Astrocyte of the cerebellum (primary cell): ENCODE measurements around the gene SMG6.
"Not testable (repeated sequence)": the region's sequence is repeated elsewhere in the genome, so short reads cannot be mapped to it uniquely, and the experiment has no call there.

Experiments
- DNase-seq: peaks from one replicate; pipeline ENCODE4 v3.0.0-alpha.2; 2011; ENCODE audit warnings: low read depth
- H3K4me3 ChIP-seq: 2 replicates; pipeline ENCODE4 v1.5.1; 2011; ENCODE audit warnings: mild to moderate bottlenecking, low read depth, low read length, moderate library complexity
- in situ Hi-C: cut with HindIII; loops from 2 replicates; pipeline ENCODE4 v1.10.0; 2017; ENCODE audit warnings: low sequenced_read_pairs
- TF ChIP-seq, protein P1 (sequence below): IDR thresholded peaks from 2 replicates; pipeline ENCODE4 v1.5.1; 2012; ENCODE audit warnings: low read length, low read depth, moderate library complexity, mild to moderate bottlenecking; ENCODE audit errors: missing control alignments

The SMG6 gene

GRCh38 chr17:2171702-2172076, 131.9 kb downstream of the SMG6 start:
- no peak overlapping the region for H3K4me3 ChIP-seq
- in situ Hi-C loops = loop anchor here (10.0 kb wide), 1 partner anchor 107 kb away; no protein-coding TSS in a partner anchor
- TF ChIP-seq, protein P1, sequence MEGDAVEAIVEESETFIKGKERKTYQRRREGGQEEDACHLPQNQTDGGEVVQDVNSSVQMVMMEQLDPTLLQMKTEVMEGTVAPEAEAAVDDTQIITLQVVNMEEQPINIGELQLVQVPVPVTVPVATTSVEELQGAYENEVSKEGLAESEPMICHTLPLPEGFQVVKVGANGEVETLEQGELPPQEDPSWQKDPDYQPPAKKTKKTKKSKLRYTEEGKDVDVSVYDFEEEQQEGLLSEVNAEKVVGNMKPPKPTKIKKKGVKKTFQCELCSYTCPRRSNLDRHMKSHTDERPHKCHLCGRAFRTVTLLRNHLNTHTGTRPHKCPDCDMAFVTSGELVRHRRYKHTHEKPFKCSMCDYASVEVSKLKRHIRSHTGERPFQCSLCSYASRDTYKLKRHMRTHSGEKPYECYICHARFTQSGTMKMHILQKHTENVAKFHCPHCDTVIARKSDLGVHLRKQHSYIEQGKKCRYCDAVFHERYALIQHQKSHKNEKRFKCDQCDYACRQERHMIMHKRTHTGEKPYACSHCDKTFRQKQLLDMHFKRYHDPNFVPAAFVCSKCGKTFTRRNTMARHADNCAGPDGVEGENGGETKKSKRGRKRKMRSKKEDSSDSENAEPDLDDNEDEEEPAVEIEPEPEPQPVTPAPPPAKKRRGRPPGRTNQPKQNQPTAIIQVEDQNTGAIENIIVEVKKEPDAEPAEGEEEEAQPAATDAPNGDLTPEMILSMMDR = no peak
- DNase-seq = no peak

DNA sequence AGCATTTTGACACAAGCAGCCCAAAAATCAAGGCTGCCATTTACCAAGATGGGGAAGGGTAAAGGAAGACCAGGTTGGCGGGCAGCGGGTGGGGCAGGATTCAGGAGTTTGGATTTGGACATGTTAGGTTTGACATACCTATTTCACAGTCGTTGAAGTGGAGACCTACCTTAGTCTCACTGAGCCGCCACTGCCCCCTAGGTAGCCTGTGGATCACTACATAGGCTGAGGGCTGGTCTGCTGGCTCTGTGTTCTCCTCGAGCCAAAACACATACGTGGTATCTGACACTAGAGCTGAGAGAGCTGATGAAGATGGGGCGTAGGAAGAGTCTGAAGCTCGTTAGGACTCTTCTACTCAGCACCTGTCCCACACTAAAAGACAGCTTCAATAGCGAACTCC, 133.6 kb downstream of the SMG6 start:
- in situ Hi-C loops = loop anchor here (10.0 kb wide), 1 partner anchor 105 kb away; no protein-coding TSS in a partner anchor
- H3K4me3 ChIP-seq = no peak overlapping the region
- TF ChIP-seq, protein P1 = no peak
- no peak for DNase-seq

- in situ Hi-C loops, DNase-seq: not testable (repeated sequence)
These were observed 137.9 kb downstream of the SMG6 start for GRCh38 chr17:2165723-2166122.

GRCh38 chr17:2158396-2158780, 145.2 kb downstream of the SMG6 start:
- no peak overlapping the region for H3K4me3 ChIP-seq
- DNase-seq = no peak
- TF ChIP-seq, protein P1 = no peak
- in situ Hi-C loops = no loop called here

More at GRCh38 chr17:2165723-2166122, 137.9 kb downstream of the SMG6 start:
- H3K4me3 ChIP-seq = not testable (repeated sequence)

DNA sequence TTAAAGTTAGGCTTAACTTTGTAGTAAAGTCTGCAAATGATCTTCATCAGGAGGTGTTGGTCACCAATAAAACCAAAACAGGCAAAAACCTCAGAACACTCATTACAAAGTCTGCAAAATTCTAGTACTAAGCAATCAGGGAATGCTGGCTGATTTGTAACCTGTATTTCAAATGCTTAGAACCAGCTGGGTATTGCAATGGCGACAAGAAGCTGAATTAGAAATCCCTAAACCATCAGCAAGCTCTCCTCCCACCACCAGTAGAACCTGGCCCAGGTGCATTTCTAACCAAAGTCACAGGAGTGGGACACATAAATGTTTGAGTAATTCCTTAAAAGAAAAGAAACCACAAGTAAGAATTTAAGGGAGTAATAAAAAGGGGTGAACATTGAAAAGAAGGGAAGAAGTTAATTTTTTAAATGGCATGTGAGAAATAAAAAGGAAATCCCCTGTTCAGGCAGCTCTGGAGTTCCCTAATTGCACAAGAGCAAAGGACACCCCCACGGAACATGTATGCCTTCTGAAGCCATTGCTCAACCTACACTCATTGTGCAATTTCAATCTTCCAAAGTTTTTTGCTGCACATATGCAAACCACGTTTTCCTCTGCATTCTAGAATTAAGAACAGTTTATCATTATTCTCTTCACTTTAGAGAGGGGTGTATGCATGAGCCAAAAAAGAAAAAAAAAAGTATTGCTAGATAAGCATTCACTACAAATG, 145.8 kb downstream of the SMG6 start:
- DNase-seq = no peak
- in situ Hi-C loops = no loop called here
- TF ChIP-seq, protein P1 = no peak
- no peak overlapping the region for H3K4me3 ChIP-seq

- H3K4me3 ChIP-seq = no peak overlapping the region
- in situ Hi-C loops = no loop called here
- DNase-seq = no peak
- TF ChIP-seq, protein P1 = no peak
These were observed 146.5 kb downstream of the SMG6 start for GRCh38 chr17:2157081-2157480.

DNA sequence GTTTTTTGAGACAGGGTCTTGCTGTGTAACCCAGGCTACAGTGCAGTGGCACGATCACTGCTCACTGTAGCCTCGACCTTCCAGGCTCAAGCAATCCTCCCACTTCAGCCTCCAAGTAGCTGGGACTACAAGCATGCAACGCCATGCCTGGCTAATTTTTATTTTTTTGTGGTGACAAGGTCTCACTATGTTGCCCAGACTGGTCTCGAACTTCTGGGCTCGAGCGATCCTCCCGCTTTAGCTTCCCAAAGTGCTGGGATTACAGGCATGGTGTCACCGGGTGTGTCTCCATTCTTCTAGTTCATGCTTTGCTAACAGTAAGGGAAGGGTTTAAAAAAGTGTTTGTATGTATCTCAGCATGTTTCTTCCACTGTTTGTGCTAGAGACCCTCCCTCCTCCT, 146.9 kb downstream of the SMG6 start:
- no peak for DNase-seq
- H3K4me3 ChIP-seq = no peak overlapping the region
- TF ChIP-seq, protein P1 = no peak
- in situ Hi-C loops = no loop called here
